Testis (tissue), 3 donors: ENCODE measurements around the gene KRT35. TPM values are rescaled to one million over a fixed set of nuclear protein-coding genes. Genes with fewer than 3 reads are reported as not detected.

ENCODE experiments used
- DNase-seq: peaks from one replicate; pipeline ENCODE4 v3.0.0-alpha.2; 2019
- H3K27ac ChIP-seq, 2 donors: fragments of 200-600 bp; sonication (generic); one replicate each; pipeline ENCODE4 v1.5.1; 2019
- H3K27me3 ChIP-seq: fragments of 200-600 bp; sonication (generic); one replicate; pipeline ENCODE4 v1.5.1; 2019
- H3K36me3 ChIP-seq: fragments of 200-600 bp; sonication (generic); one replicate; pipeline ENCODE4 v1.5.1; 2017; ENCODE audit warnings: low read depth; ENCODE audit errors: missing control alignments
- H3K4me1 ChIP-seq: fragments of 200-600 bp; sonication (generic); one replicate; pipeline ENCODE4 v1.5.1; 2019
- H3K4me3 ChIP-seq, 2 donors: fragments of 200-600 bp; sonication (generic); one replicate each; pipeline ENCODE4 v1.5.1; 2017 to 2019
- H3K9me3 ChIP-seq: fragments of 200-600 bp; sonication (generic); one replicate; pipeline ENCODE4 v1.5.1; 2017
- POLR2A ChIP-seq: fragments of 450-650 bp; IDR thresholded peaks from one replicate; pipeline ENCODE4 v1.6.1; 2017; ENCODE audit warnings: antibody characterized with exemption, mild to moderate bottlenecking, moderate library complexity
- WGBS, 2 donors: methylation state at CpG; one replicate each; pipeline ENCODE4 v1.1.5; 2018; 5-methylcytosine and 5-hydroxymethylcytosine counted together
- intact Hi-C: fragments of 100-400 bp; cut with DNase I; formaldehyde crosslinking; loops from one replicate; pipeline ENCODE4 v1.15.1; 2023; ENCODE audit warnings: low total_unique reads
- polyA plus RNA-seq: library from polyadenylated mRNA; stranded (reverse); fragments of 350-450 nt; fragmentation: Illumina TruSeq; extraction: RNeasy Lipid Tissue Mini Kit (QIAGEN cat#74804); gene quantifications from one replicate; pipeline ENCODE4 v1.2.3, GENCODE V29; 2014; ENCODE audit warnings: low read depth, low replicate concordance; ENCODE audit not compliant: insufficient read depth
- total RNA-seq, 2 donors: library from RNA; depleted of rRNA; stranded (reverse); fragments of >200 nt; gene quantifications; one replicate each; pipeline ENCODE4 v1.2.3, GENCODE V29; 2016
- TF ChIP-seq, protein P1 (sequence below), 3 experiments: fragments of 450-650 bp in 2 of 3; fragments of 200-600 bp in 1 of 3; sonication (generic) in 1 of 3; IDR thresholded peaks; one replicate each; pipeline ENCODE4 v1.5.1; 2016 to 2019; ENCODE audit warnings: antibody characterized with exemption in 3 of 3, mild to moderate bottlenecking in 2 of 3, moderate library complexity in 1 of 3

Gene KRT35
- total and polyA plus RNA-seq, 3 donors from 2014 or later, result 0.18 TPM; not detected in 2

DNA sequence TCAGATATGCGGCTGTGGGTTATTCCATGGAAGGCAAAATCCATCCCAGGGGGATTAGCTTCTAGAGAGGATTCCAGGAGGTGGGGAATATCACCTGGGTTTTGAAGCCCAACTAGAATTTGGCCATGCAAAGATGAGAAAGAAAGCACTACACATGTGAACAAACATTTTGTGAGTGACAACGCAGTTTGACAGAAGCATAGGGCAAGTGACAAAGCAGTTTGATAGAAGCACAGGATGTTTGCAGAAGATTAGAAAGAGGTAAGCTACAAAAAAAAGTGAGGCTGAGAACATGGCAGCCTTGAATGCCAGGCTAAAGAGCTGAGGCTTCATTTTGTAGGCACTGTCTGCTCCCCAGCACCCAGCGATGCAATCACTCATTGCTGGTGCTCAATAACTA is 27.9 kb downstream of the KRT35 start:
- no peaks in the 10 kb centered on the region for H3K36me3 ChIP-seq
- H3K27me3 ChIP-seq, result no peaks in the 10 kb centered on the region
- TF ChIP-seq POLR2A, result no peak
- TF ChIP-seq, protein P1, sequence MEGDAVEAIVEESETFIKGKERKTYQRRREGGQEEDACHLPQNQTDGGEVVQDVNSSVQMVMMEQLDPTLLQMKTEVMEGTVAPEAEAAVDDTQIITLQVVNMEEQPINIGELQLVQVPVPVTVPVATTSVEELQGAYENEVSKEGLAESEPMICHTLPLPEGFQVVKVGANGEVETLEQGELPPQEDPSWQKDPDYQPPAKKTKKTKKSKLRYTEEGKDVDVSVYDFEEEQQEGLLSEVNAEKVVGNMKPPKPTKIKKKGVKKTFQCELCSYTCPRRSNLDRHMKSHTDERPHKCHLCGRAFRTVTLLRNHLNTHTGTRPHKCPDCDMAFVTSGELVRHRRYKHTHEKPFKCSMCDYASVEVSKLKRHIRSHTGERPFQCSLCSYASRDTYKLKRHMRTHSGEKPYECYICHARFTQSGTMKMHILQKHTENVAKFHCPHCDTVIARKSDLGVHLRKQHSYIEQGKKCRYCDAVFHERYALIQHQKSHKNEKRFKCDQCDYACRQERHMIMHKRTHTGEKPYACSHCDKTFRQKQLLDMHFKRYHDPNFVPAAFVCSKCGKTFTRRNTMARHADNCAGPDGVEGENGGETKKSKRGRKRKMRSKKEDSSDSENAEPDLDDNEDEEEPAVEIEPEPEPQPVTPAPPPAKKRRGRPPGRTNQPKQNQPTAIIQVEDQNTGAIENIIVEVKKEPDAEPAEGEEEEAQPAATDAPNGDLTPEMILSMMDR (IDR thresholded peaks at IDR 0.05), result no peak
- intact Hi-C loops, result no loop called here
- no peaks in the 10 kb centered on the region for H3K4me1 ChIP-seq
- H3K27ac ChIP-seq, result no peak overlapping the region
- H3K9me3 ChIP-seq, result no peaks in the 10 kb centered on the region
- H3K4me3 ChIP-seq, result no peak overlapping the region
- 93 to 96% methylated on average over 3 of the region's 3 CpGs for WGBS, 2 donors
- DNase-seq, result no peak

DNA sequence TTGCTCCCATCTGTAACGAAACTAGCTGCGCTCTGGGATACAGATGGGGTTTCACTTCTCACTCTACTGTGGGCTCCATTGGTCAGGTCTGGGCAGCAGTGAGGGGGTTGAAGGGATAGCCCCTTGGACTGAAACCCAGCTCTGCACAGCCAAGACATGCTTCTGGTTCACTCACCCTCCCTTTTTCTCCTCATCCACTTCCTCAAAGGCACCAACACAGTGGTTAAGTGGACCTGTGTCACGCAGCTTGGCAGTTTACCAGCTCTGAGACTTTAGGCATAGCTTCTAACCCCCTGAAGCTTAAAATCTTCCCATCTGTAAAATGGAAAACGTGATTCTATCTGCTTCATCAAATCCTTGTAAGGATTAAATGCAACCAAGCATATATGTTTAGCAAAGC is 28.7 kb downstream of the KRT35 start:
- Histone ChIP-seq H3K36me3 (no peaks in the 10 kb centered on the region), H3K27me3 (no peaks in the 10 kb centered on the region), H3K9me3 (no peaks in the 10 kb centered on the region), H3K27ac (no peak overlapping the region), H3K4me3 (no peak overlapping the region), H3K4me1 (no peaks in the 10 kb centered on the region)
- DNase-seq, result no peak
- 63 to 74% methylated on average over 4 of the region's 4 CpGs for WGBS, 2 donors
- TF ChIP-seq POLR2A, result no peak
- TF ChIP-seq, protein P1 (IDR thresholded peaks at IDR 0.05), result no peak
- intact Hi-C loops, result no loop called here

DNA sequence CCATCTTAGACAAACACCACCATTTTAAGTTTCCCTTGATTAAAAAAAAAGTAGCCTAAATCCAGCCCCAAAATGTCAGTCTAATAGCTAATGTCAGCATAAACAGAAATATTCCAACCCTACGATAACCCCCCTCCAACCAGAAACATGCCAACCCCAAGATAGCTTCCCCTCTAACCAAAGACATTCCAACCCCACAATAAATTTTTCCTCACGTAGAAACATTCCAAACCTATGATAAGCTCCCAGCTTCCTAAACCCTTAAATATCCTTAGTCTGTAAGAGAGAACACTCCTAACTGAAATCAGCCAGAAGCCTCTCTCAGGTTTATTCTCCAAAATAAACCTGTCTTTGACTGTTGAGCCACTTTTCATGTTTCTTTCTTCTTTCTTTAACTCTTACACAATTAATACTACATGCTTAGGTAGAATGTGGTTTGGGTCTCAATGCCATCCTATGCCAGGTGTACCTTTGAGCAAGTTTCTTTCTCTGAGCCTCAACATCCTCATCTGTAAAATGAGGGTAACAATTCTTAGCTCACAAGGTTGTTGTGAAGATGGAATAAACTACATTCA is 29.7 kb downstream of the KRT35 start:
- no peak overlapping the region for H3K27ac ChIP-seq
- H3K36me3 ChIP-seq, result no peaks in the 10 kb centered on the region
- DNase-seq, result no peak
- 74 to 77% methylated on average over 2 of the region's 2 CpGs for WGBS, 2 donors
- no peak overlapping the region for H3K4me3 ChIP-seq
- TF ChIP-seq, protein P1 (IDR thresholded peaks at IDR 0.05), result no peak
- no peak for TF ChIP-seq POLR2A
- H3K4me1 ChIP-seq, result no peaks in the 10 kb centered on the region
- H3K27me3 ChIP-seq, result no peaks in the 10 kb centered on the region
- H3K9me3 ChIP-seq, result no peaks in the 10 kb centered on the region
- intact Hi-C loops, result no loop called here

DNA sequence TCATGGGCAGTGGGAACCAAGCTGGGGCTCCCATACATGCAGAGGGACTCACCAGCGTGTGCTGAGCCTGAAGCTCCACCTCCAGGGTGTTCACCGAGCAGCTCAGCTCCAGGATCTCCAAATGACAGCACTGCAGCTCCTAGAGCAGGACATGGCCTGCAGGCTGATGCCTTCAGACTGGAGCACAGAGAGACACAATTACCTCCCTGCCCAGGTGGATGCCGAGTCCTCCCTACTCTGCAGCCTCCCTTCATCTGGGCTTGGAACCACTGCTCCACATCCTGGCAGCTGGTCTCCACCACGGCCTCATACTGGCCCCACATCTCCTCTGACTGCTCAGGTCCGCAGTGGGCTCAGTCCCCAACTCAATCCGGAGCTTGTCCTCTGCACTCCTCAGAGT is 31.9 kb downstream of the KRT35 start:
- no peak for TF ChIP-seq POLR2A
- TF ChIP-seq, protein P1 (IDR thresholded peaks at IDR 0.05), result no peak
- no peaks in the 10 kb centered on the region for H3K27me3 ChIP-seq
- H3K4me3 ChIP-seq, result no peak overlapping the region
- intact Hi-C loops, result loop anchor here (10.0 kb wide), 1 partner anchor 84 kb away; the partner anchor contains the start of gene KRT33B
- no peaks in the 10 kb centered on the region for H3K4me1 ChIP-seq
- no peak for DNase-seq
- 82 to 89% methylated on average over 2 to 6 of the region's 6 CpGs for WGBS, 2 donors
- no peaks in the 10 kb centered on the region for H3K36me3 ChIP-seq
- H3K27ac ChIP-seq, result no peak overlapping the region
- H3K9me3 ChIP-seq, result no peaks in the 10 kb centered on the region

DNA sequence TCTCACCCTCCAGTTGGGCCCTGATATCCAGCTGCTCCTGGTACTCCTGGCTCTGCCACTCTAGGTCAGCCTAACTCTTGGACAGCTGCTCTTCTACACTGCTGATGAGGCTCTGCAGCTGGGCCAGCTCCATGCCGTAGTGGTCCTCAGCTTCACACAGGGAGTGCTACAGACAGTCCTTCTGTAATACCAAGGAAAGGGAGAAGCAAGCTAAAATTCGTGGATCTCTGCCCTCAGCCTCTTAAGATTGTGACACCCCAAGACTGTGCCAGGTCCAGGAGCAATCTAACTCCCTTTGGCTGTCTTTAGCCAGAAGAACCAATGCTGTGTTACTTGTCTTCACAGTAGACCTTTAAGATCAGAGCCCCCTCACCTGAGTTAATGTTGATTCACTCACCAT is 32.4 kb downstream of the KRT35 start:
- Histone ChIP-seq H3K27ac (no peak overlapping the region), H3K9me3 (no peaks in the 10 kb centered on the region), H3K4me3 (no peak overlapping the region), H3K36me3 (no peaks in the 10 kb centered on the region), H3K27me3 (no peaks in the 10 kb centered on the region), H3K4me1 (no peaks in the 10 kb centered on the region)
- no peak for DNase-seq
- TF ChIP-seq POLR2A, result no peak
- TF ChIP-seq, protein P1 (IDR thresholded peaks at IDR 0.05), result no peak
- intact Hi-C loops, result loop anchor here (10.0 kb wide), 1 partner anchor 84 kb away; the partner anchor contains the start of gene KRT33B
- 66 to 67% methylated on average over 2 of the region's 2 CpGs for WGBS, 2 donors
